Measurements from ENCODE around the gene DVL1. TPM values are rescaled to one million over a fixed set of nuclear protein-coding genes. Genes with fewer than 3 reads are reported as not detected.

Gene DVL1
- total and polyA plus RNA-seq, 5 donors: 64.4 to 87.4 (median 66.4) TPM

GRCh38 chr1:1330366-1331067 lies 18.7 kb downstream of the DVL1 start:
- WGBS: 65% methylated on average over 15 of the region's 15 CpGs
- DNase-seq: no peak
- no peak for ATAC-seq

GRCh38 chr1:1329304-1330210 lies 19.7 kb downstream of the DVL1 start:
- Histone ChIP-seq H3K27me3 (ENCODE audit: control insufficient read depth, insufficient read depth) (no peaks in the 10 kb centered on the region), H3K9me3 (ENCODE audit: control insufficient read depth, low read length) (no peaks in the 10 kb centered on the region), H3K4me1 (ENCODE audit: control insufficient read depth, insufficient read depth, low read length) (no peaks in the 10 kb centered on the region), H3K27ac (ENCODE audit: low read length) (no peak overlapping the region), H3K4me3 (ENCODE audit: low read length) (no peak overlapping the region)
- DNase-seq (no peak), ATAC-seq (no peak)
- intact Hi-C loops (cut with DNase I): no loop called here
- 90% methylated on average over 58 of the region's 58 CpGs for WGBS

More at GRCh38 chr1:1330366-1331067, 18.7 kb downstream of the DVL1 start:
- H3K4me3 ChIP-seq (ENCODE audit: low read length): no peak overlapping the region
- H3K27ac ChIP-seq (ENCODE audit: low read length): no peak overlapping the region
- H3K27me3 ChIP-seq (ENCODE audit: control insufficient read depth, insufficient read depth): no peaks in the 10 kb centered on the region
- H3K9me3 ChIP-seq (ENCODE audit: control insufficient read depth, low read length): no peaks in the 10 kb centered on the region
- H3K4me1 ChIP-seq (ENCODE audit: control insufficient read depth, insufficient read depth, low read length): no peaks in the 10 kb centered on the region
- intact Hi-C loops (cut with DNase I): no loop called here

GRCh38 chr1:1328254-1328653 lies 21.0 kb downstream of the DVL1 start:
- no peaks in the 10 kb centered on the region for H3K4me1 ChIP-seq (ENCODE audit: control insufficient read depth, insufficient read depth, low read length)
- no peak for ATAC-seq
- 80% methylated on average over 15 of the region's 15 CpGs for WGBS

GRCh38 chr1:1327291-1327690 lies 21.9 kb downstream of the DVL1 start:
- 91% methylated on average over 40 of the region's 40 CpGs for WGBS
- intact Hi-C loops (cut with DNase I): no loop called here
- no peaks in the 10 kb centered on the region for H3K4me1 ChIP-seq (ENCODE audit: control insufficient read depth, insufficient read depth, low read length)
- no peak for DNase-seq
- no peak overlapping the region for H3K4me3 ChIP-seq (ENCODE audit: low read length)
- no peak overlapping the region for H3K27ac ChIP-seq (ENCODE audit: low read length)
- H3K27me3 ChIP-seq (ENCODE audit: control insufficient read depth, insufficient read depth): no peaks in the 10 kb centered on the region
- no peaks in the 10 kb centered on the region for H3K9me3 ChIP-seq (ENCODE audit: control insufficient read depth, low read length)
- ATAC-seq: no peak

More at GRCh38 chr1:1328254-1328653, 21.0 kb downstream of the DVL1 start:
- no peaks in the 10 kb centered on the region for H3K27me3 ChIP-seq (ENCODE audit: control insufficient read depth, insufficient read depth)
- no peak for DNase-seq
- no peak overlapping the region for H3K27ac ChIP-seq (ENCODE audit: low read length)
- intact Hi-C loops (cut with DNase I): no loop called here
- H3K9me3 ChIP-seq (ENCODE audit: control insufficient read depth, low read length): no peaks in the 10 kb centered on the region
- no peak overlapping the region for H3K4me3 ChIP-seq (ENCODE audit: low read length)

GRCh38 chr1:1326075-1326605 lies 23.1 kb downstream of the DVL1 start:
- intact Hi-C loops (cut with DNase I): no loop called here
- Histone ChIP-seq H3K4me3 (ENCODE audit: low read length) (no peak overlapping the region), H3K27ac (ENCODE audit: low read length) (no peak overlapping the region), H3K9me3 (ENCODE audit: control insufficient read depth, low read length) (no peaks in the 10 kb centered on the region), H3K27me3 (ENCODE audit: control insufficient read depth, insufficient read depth) (no peaks in the 10 kb centered on the region), H3K4me1 (ENCODE audit: control insufficient read depth, insufficient read depth, low read length) (no peaks in the 10 kb centered on the region)
- WGBS: 58% methylated on average over 8 of the region's 8 CpGs
- DNase-seq (no peak), ATAC-seq (no peak)

GRCh38 chr1:1325288-1326074 lies 23.7 kb downstream of the DVL1 start:
- WGBS: 52% methylated on average over 16 of the region's 16 CpGs
- peak overlapping the region; percentile 58 for H3K27ac ChIP-seq (ENCODE audit: low read length)
- H3K4me3 ChIP-seq (ENCODE audit: low read length): peak overlapping the region; percentile 78
- ATAC-seq (peak; percentile 10 to 52), DNase-seq (peak; percentile 65 to 85 (median 84))
- H3K9me3 ChIP-seq (ENCODE audit: control insufficient read depth, low read length): no peaks in the 10 kb centered on the region
- no peaks in the 10 kb centered on the region for H3K27me3 ChIP-seq (ENCODE audit: control insufficient read depth, insufficient read depth)
- intact Hi-C loops (cut with DNase I): no loop called here
- no peaks in the 10 kb centered on the region for H3K4me1 ChIP-seq (ENCODE audit: control insufficient read depth, insufficient read depth, low read length)

DNA sequence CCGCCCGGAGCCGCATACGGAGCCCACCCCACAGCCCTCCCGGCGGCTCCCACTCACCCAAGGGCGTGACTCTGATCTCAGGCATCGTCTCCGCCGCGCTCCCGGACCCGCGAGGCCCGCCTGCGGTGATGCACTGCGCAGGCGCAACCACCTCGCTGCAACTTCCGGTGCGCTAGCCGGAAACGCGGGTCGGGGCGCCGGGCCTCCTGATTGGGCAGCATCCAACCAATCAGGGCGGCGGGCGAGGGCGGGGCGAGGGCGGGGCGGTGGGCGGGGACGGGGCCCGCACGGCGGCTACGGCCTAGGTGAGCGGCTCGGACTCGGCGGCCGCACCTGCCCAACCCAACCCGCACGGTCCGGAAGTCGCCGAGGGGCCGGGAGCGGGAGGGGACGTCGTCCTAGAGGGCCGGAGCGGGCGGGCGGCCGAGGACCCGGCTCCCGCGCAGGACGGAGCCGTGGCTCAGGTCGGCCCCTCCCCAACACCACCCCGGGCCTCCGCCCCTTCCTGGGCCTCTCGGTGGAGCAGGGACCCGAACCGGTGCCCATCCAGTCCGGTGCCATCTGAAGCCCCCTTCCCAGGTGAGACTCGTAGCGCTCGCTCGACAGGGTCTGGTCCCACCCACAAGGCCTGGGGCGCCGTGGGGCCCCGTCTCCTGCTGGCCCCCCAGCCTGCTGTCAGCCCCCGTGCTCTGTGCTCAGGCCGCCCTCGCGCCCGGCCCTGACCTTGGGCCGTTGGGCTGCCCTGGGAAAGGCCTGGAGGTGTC lies 24.5 kb downstream of the DVL1 start, which contains the start of the genes CPTP and INTS11:
TSS of gene CPTP (plus strand) at position 279 of the 764 bp plus-strand sequence. CDS start 2,109 bp downstream, outside the sequence.
TSS of gene INTS11 (minus strand) at position 137 of the 764 bp plus-strand sequence. CDS start at position 85, 52 bp downstream.
- DNase-seq (peak; percentile 96 to 98 (median 98)), ATAC-seq (peak; percentile 83 to 87)
- H3K9me3 ChIP-seq (ENCODE audit: control insufficient read depth, low read length): no peaks in the 10 kb centered on the region
- peak within 1 kb of the TSS; percentile 58 for H3K27ac ChIP-seq (ENCODE audit: low read length)
- peak within 1 kb of the TSS; percentile 78 for H3K4me3 ChIP-seq (ENCODE audit: low read length)
- intact Hi-C loops (cut with DNase I): no loop called here
- no peaks in the 10 kb centered on the region for H3K4me1 ChIP-seq (ENCODE audit: control insufficient read depth, insufficient read depth, low read length)
- no peaks in the 10 kb centered on the region for H3K27me3 ChIP-seq (ENCODE audit: control insufficient read depth, insufficient read depth)
- under 1% methylated on average over 84 of the region's 84 CpGs for WGBS

DNA sequence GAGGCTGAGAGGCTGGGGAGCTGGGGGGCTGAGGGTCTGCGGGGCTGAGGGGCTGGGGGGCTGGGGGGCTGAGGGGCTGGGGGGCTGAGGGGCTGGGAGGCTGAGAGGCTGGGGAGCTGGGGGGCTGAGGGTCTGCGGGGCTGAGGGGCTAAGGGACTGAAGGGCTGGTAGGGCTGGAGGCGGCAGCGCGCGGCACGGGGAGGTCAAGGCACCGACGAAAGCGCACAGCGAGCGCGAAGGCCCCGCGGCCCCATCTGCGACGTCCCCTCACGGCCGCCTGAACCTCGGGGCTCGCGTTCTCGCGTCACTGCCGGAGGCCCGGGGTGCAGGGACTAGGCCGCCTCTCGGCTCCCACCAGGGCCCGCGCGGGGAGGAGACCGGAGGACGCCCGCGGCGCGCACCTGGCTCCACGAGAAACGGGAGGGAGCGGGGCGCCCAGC lies 25.1 kb downstream of the DVL1 start:
- H3K4me1 ChIP-seq (ENCODE audit: control insufficient read depth, insufficient read depth, low read length): no peaks in the 10 kb centered on the region
- H3K27ac ChIP-seq (ENCODE audit: low read length): peak overlapping the region; percentile 49
- DNase-seq (no peak), ATAC-seq (no peak)
- H3K9me3 ChIP-seq (ENCODE audit: control insufficient read depth, low read length): no peaks in the 10 kb centered on the region
- H3K4me3 ChIP-seq (ENCODE audit: low read length): peak overlapping the region; percentile 78
- H3K27me3 ChIP-seq (ENCODE audit: control insufficient read depth, insufficient read depth): no peaks in the 10 kb centered on the region
- intact Hi-C loops (cut with DNase I): no loop called here
- WGBS: under 1% methylated on average over 41 of the region's 41 CpGs

DNA sequence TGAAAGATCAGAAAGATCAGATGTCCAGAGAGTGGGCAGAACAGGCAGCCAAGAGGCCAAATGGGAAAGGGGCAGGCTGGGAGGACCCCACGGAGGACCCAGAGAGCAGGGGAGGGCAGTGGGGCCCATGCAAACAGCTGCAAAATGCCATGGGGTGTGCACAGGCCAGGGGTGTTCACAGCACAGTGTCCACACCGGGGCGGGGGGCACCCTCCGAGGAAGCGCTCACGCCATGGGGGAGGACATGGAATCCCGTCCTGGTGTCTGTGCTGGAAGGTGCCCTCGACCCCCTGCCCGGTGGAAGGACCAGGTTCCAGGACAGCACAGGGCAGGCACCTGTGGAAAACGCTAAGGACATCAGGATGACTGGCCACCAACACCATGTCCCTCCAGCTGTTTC lies 26.3 kb downstream of the DVL1 start:
- Histone ChIP-seq H3K4me1 (ENCODE audit: control insufficient read depth, insufficient read depth, low read length) (no peaks in the 10 kb centered on the region), H3K27me3 (ENCODE audit: control insufficient read depth, insufficient read depth) (no peaks in the 10 kb centered on the region), H3K27ac (ENCODE audit: low read length) (no peak overlapping the region), H3K9me3 (ENCODE audit: control insufficient read depth, low read length) (no peaks in the 10 kb centered on the region), H3K4me3 (ENCODE audit: low read length) (no peak overlapping the region)
- DNase-seq (no peak), ATAC-seq (no peak)
- WGBS: 87% methylated on average over 10 of the region's 10 CpGs
- intact Hi-C loops (cut with DNase I): no loop called here

DNA sequence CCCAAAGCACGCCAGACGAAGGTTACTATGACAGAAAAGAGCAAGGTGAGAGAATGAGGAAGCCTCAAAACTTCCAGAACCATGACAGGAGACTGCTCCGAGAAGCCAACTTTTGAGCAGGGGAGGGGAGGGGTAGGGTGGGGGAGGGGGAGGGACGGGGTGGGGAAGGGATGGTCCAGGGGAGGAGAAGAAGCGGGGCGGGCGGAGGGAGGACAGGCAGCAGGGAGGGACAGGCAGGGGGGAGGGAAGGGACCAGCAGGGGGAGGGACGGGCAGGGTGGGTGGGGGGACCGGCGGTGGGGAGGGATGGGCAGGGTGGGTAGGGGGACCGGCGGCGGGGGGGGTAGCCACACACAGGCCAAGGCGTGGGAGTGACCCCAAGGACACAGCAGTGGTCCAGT lies 26.8 kb downstream of the DVL1 start:
- ATAC-seq (no peak), DNase-seq (no peak)
- H3K27ac ChIP-seq (ENCODE audit: low read length): no peak overlapping the region
- no peaks in the 10 kb centered on the region for H3K4me1 ChIP-seq (ENCODE audit: control insufficient read depth, insufficient read depth, low read length)
- no peaks in the 10 kb centered on the region for H3K9me3 ChIP-seq (ENCODE audit: control insufficient read depth, low read length)
- intact Hi-C loops (cut with DNase I): no loop called here
- no peak overlapping the region for H3K4me3 ChIP-seq (ENCODE audit: low read length)
- no peaks in the 10 kb centered on the region for H3K27me3 ChIP-seq (ENCODE audit: control insufficient read depth, insufficient read depth)
- WGBS: 86% methylated on average over 13 of the region's 14 CpGs
